GM18858 (cell line): ENCODE data around the gene TMEM61.
"Not testable (repeated sequence)": the region's sequence is repeated elsewhere in the genome, so short reads cannot be mapped to it uniquely, and the experiment has no call there.

Experiments used
- ATAC-seq: cut with Tn5 transposase; IDR thresholded peaks from one replicate; pipeline ENCODE4 v1.9.1; 2021; ENCODE audit not compliant: unreplicated experiment

Gene TMEM61

GRCh38 chr1:55000110-55001085, 20.0 kb downstream of the TMEM61 start:
- ATAC-seq: no peak

GRCh38 chr1:55001311-55001710, 20.9 kb downstream of the TMEM61 start:
- ATAC-seq: no peak

GRCh38 chr1:55002686-55003085, 22.3 kb downstream of the TMEM61 start:
- ATAC-seq: no peak

GRCh38 chr1:55005351-55006140, 25.1 kb downstream of the TMEM61 start:
- no peak for ATAC-seq

- no peak for ATAC-seq
Observed at GRCh38 chr1:55006931-55007330, 26.5 kb downstream of the TMEM61 start.

- no peak for ATAC-seq
Observed at GRCh38 chr1:55007625-55008024, 27.2 kb downstream of the TMEM61 start.

GRCh38 chr1:55010194-55010886, 29.9 kb downstream of the TMEM61 start:
- no peak for ATAC-seq

GRCh38 chr1:55010887-55011217, 30.4 kb downstream of the TMEM61 start:
- ATAC-seq: no peak

GRCh38 chr1:55012661-55013060, 32.2 kb downstream of the TMEM61 start:
- ATAC-seq: no peak

GRCh38 chr1:55015123-55015522, 34.7 kb downstream of the TMEM61 start:
- ATAC-seq: no peak

- ATAC-seq: no peak
Observed at GRCh38 chr1:55015731-55016620, 35.5 kb downstream of the TMEM61 start.

GRCh38 chr1:55018395-55018794, 38.0 kb downstream of the TMEM61 start:
- ATAC-seq: no peak

- no peak for ATAC-seq
Observed at GRCh38 chr1:55021942-55022546, 41.6 kb downstream of the TMEM61 start.

- not testable (repeated sequence) for ATAC-seq
Observed at GRCh38 chr1:55024163-55024562, 43.7 kb downstream of the TMEM61 start.

GRCh38 chr1:55026682-55027081, 46.3 kb downstream of the TMEM61 start:
- ATAC-seq: not testable (repeated sequence)

GRCh38 chr1:55031098-55031497, 50.7 kb downstream of the TMEM61 start:
- ATAC-seq: not testable (repeated sequence)

GRCh38 chr1:55033265-55033614, 52.8 kb downstream of the TMEM61 start:
- ATAC-seq: no peak

- no peak for ATAC-seq
Observed at GRCh38 chr1:55034476-55035133, 54.2 kb downstream of the TMEM61 start.

GRCh38 chr1:55035904-55036303, 55.5 kb downstream of the TMEM61 start:
- ATAC-seq: no peak
